Heart left ventricle (tissue), 13 donors: ENCODE measurements around the gene MPPED1.

Experiments
- CTCF ChIP-seq, 12 donors: fragments of 200-600 bp; sonication (generic) in 4 of 12; IDR thresholded peaks; one replicate each; pipeline versions ENCODE4 v1.5.0 to v1.8.0; 2018 to 2022; ENCODE audit warnings: antibody characterized with exemption in 12 of 12, mild to moderate bottlenecking in 5 of 12
- POLR2A ChIP-seq, 2 donors: fragments of 450-650 bp; IDR thresholded peaks; one replicate each; pipeline ENCODE4 v1.6.1; 2017; ENCODE audit warnings: antibody characterized with exemption in 2 of 2, mild to moderate bottlenecking in 2 of 2, moderate library complexity in 2 of 2
- donor health status: ischemic (EF 13 %, LVEDD 7.1; RV severe dilation, severe dysfunction).
- donor health status: DM: no; HTN: yes; CAD: no.
- donor health status: DM: no; HTN: no; CAD: no.
- donor health status: ischemic (EF 25% LVEDD 6.9; RV normal size, moderate dysfunction).
- donor health status: ischemic (EF 25% LVEDD 5.7; RV mildly dilated, moderate dysfunction).
- donor health status: ischemic (EF 35%, LVEDD 5.7; RV mildly dilated, moderate dysfunction).
- donor health status: nonischemic (EF 11% LVEDD 7.7; RV severe dilation, severe dysfunction).
- donor health status: DM: yes; HTN: yes; CAD: no.
- donor health status: PGD.
- donor health status: ischemic (EF 29% LVEDD 5.4; RV normal size, mild dysfunction).
- donor health status: nonischemic (EF 23%, LVEDD 6.1; RV moderate dilation, normal function).

GRCh38 chr22:43507235-43507634 is 95.4 kb downstream of the MPPED1 start:
- no peak for TF ChIP-seq CTCF (IDR thresholded peaks at IDR 0.05)
- no peak for TF ChIP-seq POLR2A (IDR thresholded peaks at IDR 0.05)
